Measurements from ENCODE around the gene LMNTD1.

- TF ChIP-seq CTCF (conservative IDR thresholded peaks at IDR 0.05) (no peak), EZH2 (IDR thresholded peaks at IDR 0.05; ENCODE audit: low read depth) (no peak)
These were observed 19.9 kb downstream of the LMNTD1 start for GRCh38 chr12:25533150-25533549.

Data from PC-9 (cell line).